Measurements from ENCODE around the gene NFKBIA. TPM values are rescaled to one million over a fixed set of nuclear protein-coding genes. Genes with fewer than 3 reads are reported as not detected.
A peak's percentile ranks its signal among the peaks of the same experiment; 100 is the strongest.

Gene NFKBIA
- total and polyA plus RNA-seq, 2 of the 8 experiments (the other 6 are each of a cell fraction or from before 2014, with no cell fraction given) = 25.9 to 49.7 TPM

DNA sequence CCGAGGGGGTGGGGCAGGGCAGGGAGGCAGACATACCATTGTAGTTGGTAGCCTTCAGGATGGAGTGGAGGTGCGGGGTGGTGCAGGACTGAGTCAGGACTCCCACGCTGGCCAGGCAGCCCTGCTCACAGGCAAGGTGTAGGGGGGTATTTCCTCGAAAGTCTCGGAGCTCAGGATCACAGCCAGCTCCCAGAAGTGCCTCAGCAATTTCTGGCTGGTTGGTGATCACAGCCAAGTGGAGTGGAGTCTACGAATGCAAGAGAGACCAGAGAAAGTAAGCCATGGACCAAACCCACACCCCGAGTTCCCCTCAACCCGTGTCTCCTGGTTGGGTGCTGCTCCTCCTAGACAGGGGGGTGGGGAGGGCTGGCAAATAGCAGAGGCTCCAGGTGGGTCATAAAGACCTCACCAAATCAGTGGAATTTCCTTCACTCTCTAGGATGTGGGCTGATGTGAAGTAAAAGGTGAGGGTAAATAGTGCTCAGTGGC, 1.4 kb downstream of the NFKBIA start:
- ChIA-PET CTCF (ENCODE audit: partially characterized antibody) (interaction anchor here (0.6 to 3.3 kb wide), 13 partner anchors 9 to 285 kb away, joined by 3 to 18 read pairs (median 4); no protein-coding TSS in a partner anchor), POLR2A (ENCODE audit: partially characterized antibody) (interaction anchor here (1.0 to 4.8 kb wide), 23 partner anchors 10 to 282 kb away, joined by 3 to 48 read pairs (median 7); partner anchors contain the start of genes PPP2R3C, PRORP and PSMA6)
- Histone ChIP-seq H3K4me3 (ENCODE audit: extremely low read depth in 1 of 4, insufficient read depth in 2 of 4, low read depth in 3 of 4, low read length in 4 of 4) (peak overlapping the region; percentile 42 to 99 (median 77)), H3K9ac (replicated peaks in 1 of 4; ENCODE audit: extremely low read depth in 1 of 4, low read depth in 3 of 4, low read length in 3 of 4) (peak overlapping the region in 3 of 4 experiments; percentile 46 to 50 (median 48); a peak in 6 of 7 replicates), H4K5ac (ENCODE audit: insufficient read length, low read depth, low read length) (peak overlapping the region; percentile 85), H2AFZ (ENCODE audit: low read length) (no peak overlapping the region), H3K23me2 (ENCODE audit: low read depth, low read length) (peaks cover 9% of the 10 kb centered on the region), H3K23ac (ENCODE audit: insufficient read length) (no peak overlapping the region), H3K56ac (replicated peaks; ENCODE audit: insufficient read length, low read depth, low read length) (no peak overlapping the region), H3K4me2 (ENCODE audit: insufficient read depth in 1 of 2, low read depth in 2 of 2, low read length in 2 of 2) (peak overlapping the region; percentile 88 to 96), H2BK20ac (ENCODE audit: low read length) (0 out of 2 replicates have a peak overlapping the region, but pooled peaks have one; percentile 61), H3K4me1 (replicated peaks in 1 of 4; ENCODE audit: control insufficient read depth in 3 of 4, insufficient read depth in 4 of 4, low read length in 3 of 4) (peaks cover 4 to 19% (median 13%) of the 10 kb centered on the region in 4 experiments), H2BK120ac (replicated peaks; ENCODE audit: low read depth, low read length) (no peak overlapping the region), H3K9me3 (ENCODE audit: insufficient read depth in 2 of 2, low read depth in 1 of 2, low read length in 1 of 2) (no peaks in the 10 kb centered on the region), H2BK5ac (ENCODE audit: low read depth, low read length) (peak overlapping the region; percentile 83; the same call in 1 of the 2 replicates), H3K14ac (ENCODE audit: insufficient read length) (no peak overlapping the region), H3K36me3 (ENCODE audit: control insufficient read depth in 2 of 4, insufficient read depth in 4 of 4, low read length in 3 of 4) (peaks cover 12 to 31% (median 24%) of the 10 kb centered on the region in 4 experiments), H2BK12ac (ENCODE audit: low read depth, low read length) (peak overlapping the region; percentile 84; the same call in 1 of the 2 replicates), H4K20me1 (replicated peaks in 1 of 2; ENCODE audit: control insufficient read depth in 1 of 2, insufficient read depth in 2 of 2, low read length in 2 of 2) (peaks cover 2 to 3% of the 10 kb centered on the region in 2 experiments), H3K27ac (ENCODE audit: low read depth, low read length) (peak overlapping the region; percentile 49; the same call in 1 of the 2 replicates), H3K4ac (replicated peaks; ENCODE audit: insufficient read length, low read depth, low read length) (no peak overlapping the region), H4K91ac (replicated peaks; ENCODE audit: insufficient read length, low read length) (peak overlapping the region; percentile 73), H2BK15ac (ENCODE audit: low read length) (peak overlapping the region; percentile 31; the same call in 1 of the 2 replicates), H3K79me2 (ENCODE audit: control insufficient read depth in 1 of 2, insufficient read depth in 2 of 2, low read length in 2 of 2) (peaks cover 0 to 15% of the 10 kb centered on the region in 2 experiments; a peak in 3 of 4 replicates), H2AK5ac (ENCODE audit: low read depth, low read length) (peak overlapping the region; percentile 71; the same call in 1 of the 2 replicates), H4K8ac (ENCODE audit: extremely low read depth, insufficient read depth, low read length) (peak overlapping the region; percentile 66), H3K18ac (ENCODE audit: extremely low read depth, low read length) (peak overlapping the region; percentile 78; the same call in 1 of the 2 replicates), H3K79me1 (ENCODE audit: low read depth, low read length) (peaks cover 6% of the 10 kb centered on the region; the same call in 1 of the 2 replicates), H3K27me3 (replicated peaks in 1 of 4; ENCODE audit: control insufficient read depth in 3 of 4, extremely low read depth in 1 of 4, insufficient read depth in 3 of 4, low read length in 3 of 4) (no peaks in the 10 kb centered on the region)
- no peak for FAIRE-seq
- DNase-seq (ENCODE audit: low read depth in 1 of 2, low spot score in 2 of 2) = no peak
- 86% methylated on average over 8 of the region's 8 CpGs; no CpG with 5 or more reads in 1 of the 2 experiments for WGBS, 2 experiments (ENCODE audit: extremely low coverage in 1 of 2, insufficient coverage in 1 of 2, insufficient read length in 1 of 2, insufficient replicate concordance in 2 of 2, low coverage in 1 of 2, low lambda C conversion rate in 2 of 2, missing lambda C conversion rate in 1 of 2)
- TF ChIP-seq SIRT6 (IDR thresholded peaks at IDR 0.05; ENCODE audit: low read length) = no peak
- TF ChIP-seq POLR2A (IDR thresholded peaks at IDR 0.05; ENCODE audit: control extremely low read depth in 1 of 2, low read depth in 2 of 2, low read length in 2 of 2) = 0 out of 3 replicates have a peak, but pooled peaks of 1 of the 2 experiments have one; percentile 11

Data from H1 (cell line).